Measurements from ENCODE around the gene DYRK4.
A peak's percentile ranks its signal among the peaks of the same experiment; 100 is the strongest.

The DYRK4 gene

DNA sequence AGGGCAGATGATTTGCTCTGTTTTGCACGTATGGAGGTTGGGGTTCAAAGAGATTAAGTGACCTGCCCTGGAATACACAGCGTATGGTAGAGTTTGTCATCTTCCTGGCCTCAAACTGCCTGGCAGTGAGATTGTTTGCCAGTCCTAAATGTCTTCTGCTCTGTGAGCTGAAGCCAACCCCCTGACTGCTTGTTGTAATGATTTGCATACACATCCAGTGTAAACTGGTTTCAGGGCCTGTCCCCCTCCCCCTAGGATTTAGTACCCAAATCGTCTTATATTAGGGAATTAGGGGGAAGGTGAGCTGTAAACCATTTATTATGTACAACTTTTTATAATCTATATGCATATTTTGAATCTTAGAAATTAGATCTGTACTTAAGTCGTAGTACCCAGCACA is 48.5 kb downstream of the DYRK4 start:
- FAIRE-seq (peak; percentile 69), DNase-seq (ENCODE audit: insufficient read length, low spot score) (no peak)
- TF ChIP-seq, protein P1, sequence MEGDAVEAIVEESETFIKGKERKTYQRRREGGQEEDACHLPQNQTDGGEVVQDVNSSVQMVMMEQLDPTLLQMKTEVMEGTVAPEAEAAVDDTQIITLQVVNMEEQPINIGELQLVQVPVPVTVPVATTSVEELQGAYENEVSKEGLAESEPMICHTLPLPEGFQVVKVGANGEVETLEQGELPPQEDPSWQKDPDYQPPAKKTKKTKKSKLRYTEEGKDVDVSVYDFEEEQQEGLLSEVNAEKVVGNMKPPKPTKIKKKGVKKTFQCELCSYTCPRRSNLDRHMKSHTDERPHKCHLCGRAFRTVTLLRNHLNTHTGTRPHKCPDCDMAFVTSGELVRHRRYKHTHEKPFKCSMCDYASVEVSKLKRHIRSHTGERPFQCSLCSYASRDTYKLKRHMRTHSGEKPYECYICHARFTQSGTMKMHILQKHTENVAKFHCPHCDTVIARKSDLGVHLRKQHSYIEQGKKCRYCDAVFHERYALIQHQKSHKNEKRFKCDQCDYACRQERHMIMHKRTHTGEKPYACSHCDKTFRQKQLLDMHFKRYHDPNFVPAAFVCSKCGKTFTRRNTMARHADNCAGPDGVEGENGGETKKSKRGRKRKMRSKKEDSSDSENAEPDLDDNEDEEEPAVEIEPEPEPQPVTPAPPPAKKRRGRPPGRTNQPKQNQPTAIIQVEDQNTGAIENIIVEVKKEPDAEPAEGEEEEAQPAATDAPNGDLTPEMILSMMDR (IDR thresholded peaks at IDR 0.05; ENCODE audit: insufficient read depth, missing control alignments) = no peak

DNA sequence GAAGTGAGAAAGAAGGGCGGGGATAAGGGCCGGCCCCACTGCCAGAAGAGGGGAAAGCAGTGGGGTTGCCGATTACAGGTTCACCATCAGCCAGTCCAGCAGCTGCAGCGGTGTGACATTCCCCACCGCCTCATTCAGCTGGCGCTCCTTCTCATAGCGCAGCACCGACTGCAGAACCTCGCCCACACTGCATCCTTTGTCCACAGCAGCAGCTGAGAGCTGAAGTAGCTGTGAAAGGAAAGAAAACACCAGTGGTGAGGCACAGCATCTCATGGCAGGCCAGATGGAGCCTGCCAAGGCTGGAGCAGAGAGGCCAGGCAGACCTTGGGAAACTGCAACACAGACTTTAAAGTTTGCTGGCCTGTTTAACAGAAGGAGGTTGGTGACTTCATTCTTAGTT is 53.7 kb downstream of the DYRK4 start:
- TF ChIP-seq, protein P1 (IDR thresholded peaks at IDR 0.05; ENCODE audit: insufficient read depth, missing control alignments) = no peak
- FAIRE-seq = no peak
- DNase-seq (ENCODE audit: insufficient read length, low spot score) = no peak

DNA sequence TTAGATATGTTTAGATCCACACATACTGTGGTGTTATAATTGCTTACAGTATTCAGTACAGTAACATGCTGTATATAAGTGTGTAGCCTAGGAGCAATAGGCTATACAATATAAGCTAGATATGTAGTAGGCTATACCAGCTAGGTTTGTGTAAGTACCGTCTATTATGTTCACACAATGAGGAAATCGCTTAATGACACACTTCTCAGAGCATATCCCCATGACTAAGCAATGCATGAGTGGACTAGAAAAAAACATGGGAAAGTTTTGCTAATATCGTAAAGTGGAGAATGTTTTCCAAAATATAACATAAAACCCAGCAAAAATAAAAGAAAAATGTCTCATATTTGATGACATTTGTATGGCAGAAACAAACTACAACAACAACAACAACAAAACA is 59.5 kb downstream of the DYRK4 start:
- TF ChIP-seq, protein P1 (IDR thresholded peaks at IDR 0.05; ENCODE audit: insufficient read depth, missing control alignments) = no peak
- no peak for DNase-seq (ENCODE audit: insufficient read length, low spot score)
- no peak for FAIRE-seq

DNA sequence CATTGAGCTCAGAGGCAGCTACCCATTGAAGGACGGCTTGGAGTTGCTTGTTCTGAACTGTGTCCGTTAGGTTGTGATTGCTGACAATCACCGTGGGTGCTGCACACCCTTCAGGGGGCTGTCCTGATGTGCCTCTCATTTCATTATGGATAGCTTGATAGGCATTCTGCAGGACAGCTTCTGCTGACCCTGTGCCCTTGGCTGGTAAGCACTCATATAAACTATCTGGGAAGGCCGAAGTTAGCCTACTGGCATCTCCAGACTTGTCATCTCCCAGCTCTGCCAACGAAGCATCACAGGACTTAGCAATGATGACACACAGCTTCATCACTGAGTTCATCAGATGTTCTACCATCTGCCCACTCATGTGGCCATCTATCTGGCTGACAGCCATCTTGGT is 64.5 kb downstream of the DYRK4 start:
- TF ChIP-seq, protein P1 (IDR thresholded peaks at IDR 0.05; ENCODE audit: insufficient read depth, missing control alignments) = no peak
- DNase-seq (ENCODE audit: insufficient read length, low spot score) = no peak
- no peak for FAIRE-seq

DNA sequence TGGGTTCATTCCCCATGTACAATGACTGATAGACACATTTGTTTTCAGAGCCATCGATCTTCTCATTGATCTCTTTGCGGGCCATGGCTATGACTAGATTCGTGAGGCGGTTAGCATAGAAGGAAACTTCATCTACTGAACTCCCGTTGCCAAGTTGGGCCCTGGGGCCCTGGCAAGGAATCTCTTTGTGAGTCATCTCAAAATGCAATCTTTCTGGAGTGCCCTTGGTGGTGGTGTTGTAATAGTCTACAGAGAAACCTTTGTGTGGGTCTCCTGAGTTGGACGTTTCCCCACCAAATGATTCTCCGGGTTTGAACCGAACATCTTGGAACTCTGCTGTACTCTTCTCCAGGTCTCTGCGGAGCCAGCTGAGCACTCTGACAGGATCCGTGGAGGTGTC is 66.4 kb downstream of the DYRK4 start:
- TF ChIP-seq, protein P1 (IDR thresholded peaks at IDR 0.05; ENCODE audit: insufficient read depth, missing control alignments) = no peak
- FAIRE-seq (no peak), DNase-seq (ENCODE audit: insufficient read length, low spot score) (no peak)

DNA sequence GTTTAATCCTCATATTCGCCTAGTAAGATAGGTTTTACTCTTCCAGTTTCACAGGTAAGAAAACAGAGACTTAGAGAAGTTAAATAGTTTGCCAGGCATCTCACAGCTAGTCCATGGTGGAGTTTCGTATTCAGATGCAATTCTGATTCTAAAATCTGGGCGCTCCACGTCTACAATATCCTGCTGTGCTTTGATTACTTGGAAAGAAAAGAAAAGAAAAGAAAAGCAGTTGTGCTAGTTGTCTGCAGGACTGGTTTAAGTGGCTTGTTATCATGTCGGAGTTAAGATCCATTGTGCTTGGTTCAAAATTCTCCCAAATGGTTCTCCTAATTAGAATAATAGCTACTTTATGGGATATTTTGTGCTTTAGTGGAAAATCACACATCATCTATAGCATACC is 68.3 kb downstream of the DYRK4 start:
- no peak for DNase-seq (ENCODE audit: insufficient read length, low spot score)
- no peak for FAIRE-seq
- TF ChIP-seq, protein P1 (IDR thresholded peaks at IDR 0.05; ENCODE audit: insufficient read depth, missing control alignments) = no peak

DNA sequence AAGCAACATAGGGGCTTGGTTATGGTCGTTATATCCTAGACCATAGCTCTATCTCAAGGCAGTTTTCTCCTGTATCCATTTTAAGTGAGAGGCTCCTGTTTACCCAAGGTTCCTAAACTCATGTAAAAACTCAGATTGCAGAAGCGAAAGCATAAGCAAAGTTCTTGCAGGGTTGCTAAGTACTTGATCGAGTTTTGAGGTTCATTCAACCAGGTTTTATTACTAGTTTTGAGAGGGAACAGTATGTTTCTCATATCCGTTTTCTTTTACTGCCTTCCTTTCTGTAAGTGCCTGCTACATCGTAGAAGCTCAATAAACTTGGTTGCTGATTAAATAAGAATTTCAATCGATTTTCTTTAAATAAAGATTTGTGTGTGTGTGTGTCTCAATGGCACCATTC is 81.7 kb downstream of the DYRK4 start:
- TF ChIP-seq, protein P1 (IDR thresholded peaks at IDR 0.05; ENCODE audit: insufficient read depth, missing control alignments) = no peak
- DNase-seq (ENCODE audit: insufficient read length, low spot score) (no peak), FAIRE-seq (no peak)
